GM18870 (cell line): ENCODE results near the gene OSBPL1A.

Experiments
- ATAC-seq: cut with Tn5 transposase; IDR thresholded peaks from one replicate; pipeline ENCODE4 v1.9.1; 2021; ENCODE audit warnings: moderate library complexity; ENCODE audit not compliant: unreplicated experiment

Gene OSBPL1A

GRCh38 chr18:24397694-24398368, at the start of gene OSBPL1A:
TSS of gene OSBPL1A (minus strand) at chr18:24397824. CDS start at chr18:24377533, 20,291 bp downstream.
- ATAC-seq, result no peak

- no peak for ATAC-seq
Observed at GRCh38 chr18:24446953-24447538, 49.4 kb upstream of the OSBPL1A start.

- peak; percentile 77 for ATAC-seq
Observed at GRCh38 chr18:24446453-24446852, 48.8 kb upstream of the OSBPL1A start.

GRCh38 chr18:24443870-24444269, 46.2 kb upstream of the OSBPL1A start:
- ATAC-seq, result peak; percentile 61

- no peak for ATAC-seq
Observed at GRCh38 chr18:24436939-24437338, 39.3 kb upstream of the OSBPL1A start.

- no peak for ATAC-seq
Observed at GRCh38 chr18:24432618-24433017, 35.0 kb upstream of the OSBPL1A start.

- ATAC-seq, result no peak
Observed at GRCh38 chr18:24429188-24429587, 31.6 kb upstream of the OSBPL1A start.

GRCh38 chr18:24428709-24429108, 31.1 kb upstream of the OSBPL1A start:
- no peak for ATAC-seq

- no peak for ATAC-seq
Observed at GRCh38 chr18:24427484-24427883, 29.9 kb upstream of the OSBPL1A start.

GRCh38 chr18:24426398-24427294, 29.0 kb upstream of the OSBPL1A start, which contains the start of gene IMPACT:
TSS of gene IMPACT (plus strand) at chr18:24426670. CDS start at chr18:24426757, 87 bp downstream.
- ATAC-seq, result peak; percentile 77

GRCh38 chr18:24426073-24426397, 28.4 kb upstream of the OSBPL1A start:
- no peak for ATAC-seq

- ATAC-seq, result no peak
Observed at GRCh38 chr18:24421831-24422230, 24.2 kb upstream of the OSBPL1A start.

GRCh38 chr18:24420551-24420950, 22.9 kb upstream of the OSBPL1A start:
- ATAC-seq, result no peak

GRCh38 chr18:24417480-24417879, 19.9 kb upstream of the OSBPL1A start:
- ATAC-seq, result no peak

GRCh38 chr18:24414349-24415003, 16.9 kb upstream of the OSBPL1A start:
- ATAC-seq, result peak; percentile 50

GRCh38 chr18:24413148-24413547, 15.5 kb upstream of the OSBPL1A start:
- no peak for ATAC-seq

- ATAC-seq, result no peak
Observed at GRCh38 chr18:24408496-24408895, 10.9 kb upstream of the OSBPL1A start.

- ATAC-seq, result no peak
Observed at GRCh38 chr18:24404591-24404990, 7.0 kb upstream of the OSBPL1A start.

- no peak for ATAC-seq
Observed at GRCh38 chr18:24403076-24403475, 5.5 kb upstream of the OSBPL1A start.

- ATAC-seq, result no peak
Observed at GRCh38 chr18:24402209-24402785, 4.7 kb upstream of the OSBPL1A start.

- no peak for ATAC-seq
Observed at GRCh38 chr18:24400587-24400986, 3.0 kb upstream of the OSBPL1A start.
